NCI-H2196 (cell line): ENCODE data around the gene BMERB1.
"Not testable (repeated sequence)": the region's sequence is repeated elsewhere in the genome, so short reads cannot be mapped to it uniquely, and the experiment has no call there.

Experiments used
- DNase-seq: peaks from one replicate; lab custom pipeline; 2025; ENCODE audit not compliant: unreplicated experiment; lab: John Stamatoyannopoulos, UW

BMERB1 gene

GRCh38 chr16:15583526-15583925, 149.1 kb downstream of the BMERB1 start:
- DNase-seq = no peak

DNA sequence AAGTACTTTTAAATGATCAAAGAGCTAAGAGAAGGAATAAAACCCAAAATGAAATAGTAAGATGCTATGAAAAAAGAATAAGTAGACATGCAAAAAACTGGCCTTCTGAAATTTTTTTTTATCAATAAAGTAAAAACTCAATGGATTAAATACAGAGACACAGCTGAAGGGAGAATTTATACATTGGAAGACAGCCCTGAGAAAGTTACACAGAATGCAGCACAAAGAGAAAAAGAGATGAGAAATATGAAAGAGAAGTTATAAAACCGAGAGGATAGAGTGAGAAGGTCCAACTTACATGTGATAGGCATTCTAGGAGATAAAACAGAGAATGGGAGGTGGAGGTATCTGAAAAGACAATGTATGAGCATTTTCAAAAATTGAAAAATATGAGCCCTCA, 151.6 kb downstream of the BMERB1 start:
- DNase-seq = no peak

- DNase-seq = no peak
Measured at GRCh38 chr16:15586716-15587115, 152.3 kb downstream of the BMERB1 start.

DNA sequence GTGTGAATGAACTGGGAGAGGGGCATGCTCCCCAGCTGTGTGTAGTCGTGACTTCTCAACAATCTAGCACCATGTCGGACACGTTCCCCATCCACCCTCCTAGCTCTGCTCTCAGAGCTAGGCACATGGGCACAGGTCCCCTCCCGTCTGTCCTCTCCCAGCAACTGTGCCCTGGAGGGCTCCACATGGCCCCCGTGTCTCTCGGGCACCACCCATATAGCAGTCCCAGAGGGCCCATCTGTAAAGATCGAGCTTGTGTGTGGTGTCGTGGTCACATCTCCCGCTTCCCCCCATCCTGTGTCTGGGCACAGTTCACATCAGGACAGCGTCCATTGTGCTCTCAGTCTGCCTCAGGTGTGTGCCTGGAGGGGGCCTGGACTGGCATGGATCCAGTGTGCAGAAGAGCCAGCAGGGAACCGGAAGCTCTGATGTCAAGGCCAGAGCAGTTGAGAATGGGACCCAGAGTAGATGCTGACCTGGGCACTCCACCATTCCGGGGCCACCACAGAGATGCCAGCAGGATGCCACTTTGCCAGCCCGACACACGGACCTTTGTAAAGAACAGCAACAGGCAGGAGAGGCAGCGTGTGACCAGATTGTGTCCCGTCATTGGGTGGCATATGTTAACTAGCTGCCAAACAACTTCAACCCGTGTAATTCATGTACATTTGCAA, 152.9 kb downstream of the BMERB1 start:
- no peak for DNase-seq

- no peak for DNase-seq
Measured at GRCh38 chr16:15592324-15592723, 157.9 kb downstream of the BMERB1 start.

GRCh38 chr16:15593235-15593634, 158.8 kb downstream of the BMERB1 start:
- no peak for DNase-seq

GRCh38 chr16:15594711-15595320, 160.4 kb downstream of the BMERB1 start:
- no peak for DNase-seq

DNA sequence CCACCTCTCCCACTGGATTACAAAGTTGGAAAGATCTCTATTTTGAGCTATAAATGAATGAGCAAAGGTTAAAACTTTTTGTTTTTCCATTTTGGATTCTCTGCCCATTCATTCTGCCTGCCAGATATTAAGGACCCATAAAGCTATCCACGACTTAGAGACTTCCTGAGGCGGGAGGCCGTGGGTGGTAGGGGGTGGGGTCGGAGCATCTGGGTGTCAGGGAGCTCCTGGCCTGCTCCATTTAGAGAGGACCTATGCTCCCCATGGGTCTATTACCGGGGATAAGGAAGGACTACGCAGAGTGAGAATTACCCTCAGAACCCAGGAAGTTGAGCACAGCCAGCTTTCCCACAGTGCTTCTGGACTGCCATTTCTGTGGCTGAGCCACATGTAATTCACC, 162.7 kb downstream of the BMERB1 start:
- DNase-seq = no peak

- DNase-seq = no peak
Measured at GRCh38 chr16:15597822-15598647, 163.6 kb downstream of the BMERB1 start.

DNA sequence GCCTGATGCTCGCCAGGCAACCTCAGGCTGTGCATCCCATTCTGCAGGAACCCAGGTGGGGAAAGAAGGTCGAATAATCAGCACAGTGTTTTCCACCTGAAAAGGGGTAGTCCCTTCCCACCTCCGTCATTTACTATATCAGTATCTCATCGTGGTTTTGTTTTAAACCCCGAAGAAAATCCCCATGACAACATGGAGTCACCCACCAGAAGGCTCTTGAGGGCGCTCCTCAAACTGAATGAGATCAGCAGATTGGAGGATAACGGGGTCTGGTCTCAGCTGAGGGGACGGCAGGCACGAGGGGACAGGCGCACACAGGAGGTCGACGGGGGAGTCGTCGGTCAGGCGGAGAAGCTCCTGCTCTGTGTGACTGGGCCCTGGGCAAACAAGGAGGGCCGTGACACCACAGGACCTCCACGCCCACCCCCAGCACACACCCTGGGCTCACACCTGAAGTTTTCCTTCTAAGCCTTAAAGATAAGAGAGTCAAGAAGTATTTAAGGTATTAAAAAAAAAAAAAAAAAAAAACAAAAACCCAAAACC, 164.3 kb downstream of the BMERB1 start:
- no peak for DNase-seq

DNA sequence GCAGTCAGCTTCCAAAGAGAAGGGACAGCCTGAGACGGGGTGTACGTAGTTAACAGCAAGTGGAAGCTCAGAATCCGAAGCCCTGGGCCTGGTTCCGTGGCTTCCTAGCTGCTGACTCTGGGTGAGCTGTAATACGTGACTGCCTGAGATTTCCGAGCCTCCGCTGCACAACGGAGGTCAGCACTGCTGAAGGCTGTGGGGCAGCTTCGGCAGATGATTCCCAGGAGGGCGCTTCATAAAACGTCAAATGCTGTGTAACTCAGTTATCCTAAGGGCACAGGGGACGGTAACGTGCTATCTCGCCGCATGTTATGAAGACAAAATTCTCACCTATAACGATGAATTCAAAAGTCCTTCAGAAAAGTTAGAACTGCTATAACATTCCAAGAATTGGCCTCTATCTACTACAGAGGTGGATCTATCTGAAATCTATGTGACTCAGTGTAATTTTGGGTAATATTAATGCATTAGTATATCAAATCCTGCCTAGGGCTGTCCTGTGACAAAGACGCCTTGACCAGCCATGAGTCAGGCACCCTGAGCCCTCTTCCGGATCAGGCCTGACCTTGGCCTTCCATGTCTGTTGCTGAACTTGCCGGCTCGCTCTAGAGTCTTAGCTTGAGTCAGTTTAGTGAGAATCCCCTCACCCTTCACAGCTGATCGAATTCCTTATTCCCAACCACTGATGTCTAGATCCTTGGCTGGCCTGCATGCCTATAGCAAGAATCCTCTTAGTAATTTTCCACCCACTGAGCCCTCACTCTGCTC, 165.1 kb downstream of the BMERB1 start:
- DNase-seq = no peak

DNA sequence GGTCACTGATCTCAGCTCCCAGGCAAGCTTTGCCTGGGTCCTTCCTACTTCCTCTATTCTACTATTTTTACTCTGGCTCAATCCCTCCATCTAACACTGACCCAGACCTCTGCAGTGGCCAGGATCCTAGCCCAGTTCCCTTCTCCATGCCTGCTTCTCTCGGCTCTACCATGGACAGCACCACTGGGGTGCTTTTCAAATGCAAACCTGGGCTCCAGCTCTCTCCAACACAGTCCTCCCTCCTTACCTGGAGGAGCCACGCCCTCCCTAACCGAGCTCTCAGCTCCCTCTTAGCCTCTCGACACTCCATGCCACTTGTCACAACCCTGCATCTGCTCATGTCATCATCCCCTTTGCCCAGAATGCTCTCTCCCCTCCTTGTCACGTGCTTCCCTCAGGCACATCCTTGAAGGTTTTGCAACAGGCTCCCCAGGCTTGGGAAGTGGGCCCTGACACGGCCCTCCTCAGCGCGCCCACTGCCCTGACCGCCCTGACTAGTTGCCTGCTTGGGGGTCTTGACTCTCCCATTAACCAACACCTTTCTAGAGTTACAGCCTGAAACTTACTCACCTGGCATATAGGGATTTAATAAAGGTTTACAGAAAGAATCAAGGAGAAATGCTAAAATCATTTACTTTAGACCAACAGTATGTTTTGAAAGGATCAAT, 167.0 kb downstream of the BMERB1 start:
- DNase-seq = no peak

DNA sequence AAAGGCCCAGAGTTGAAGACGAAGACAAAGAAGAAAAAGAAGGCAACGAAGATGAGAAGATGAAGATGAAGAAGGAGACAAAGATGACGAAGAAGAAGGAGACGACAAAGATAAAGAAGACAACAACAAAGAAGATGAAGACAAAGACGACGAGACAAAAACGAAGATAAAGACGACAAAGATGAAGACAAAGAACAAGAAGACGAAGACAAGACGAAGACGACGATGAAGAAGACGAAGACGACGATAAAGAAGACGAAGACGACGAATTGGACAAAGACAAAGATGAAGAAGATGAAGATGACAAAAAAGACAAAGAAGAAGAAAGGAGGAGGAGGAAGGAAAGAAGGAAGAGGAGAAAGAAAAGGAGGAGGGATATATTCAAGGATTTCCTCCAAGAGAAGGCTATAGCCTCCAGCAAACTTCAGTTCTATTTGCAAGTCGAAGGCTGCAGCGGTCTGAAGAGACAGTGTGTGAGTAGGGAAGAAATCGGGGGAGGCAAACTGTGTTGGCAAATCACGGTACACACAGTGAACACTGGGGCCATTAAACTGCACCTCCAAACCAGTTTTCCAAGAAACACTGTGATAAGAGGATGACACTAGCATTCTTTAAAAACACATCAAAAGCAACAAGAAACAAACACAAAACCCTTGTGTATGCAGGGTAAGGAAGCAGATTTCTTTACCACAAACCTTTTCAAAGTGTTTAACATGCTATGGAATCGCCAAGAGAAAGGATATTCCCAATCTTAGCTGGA, 168.1 kb downstream of the BMERB1 start:
- no peak for DNase-seq

DNA sequence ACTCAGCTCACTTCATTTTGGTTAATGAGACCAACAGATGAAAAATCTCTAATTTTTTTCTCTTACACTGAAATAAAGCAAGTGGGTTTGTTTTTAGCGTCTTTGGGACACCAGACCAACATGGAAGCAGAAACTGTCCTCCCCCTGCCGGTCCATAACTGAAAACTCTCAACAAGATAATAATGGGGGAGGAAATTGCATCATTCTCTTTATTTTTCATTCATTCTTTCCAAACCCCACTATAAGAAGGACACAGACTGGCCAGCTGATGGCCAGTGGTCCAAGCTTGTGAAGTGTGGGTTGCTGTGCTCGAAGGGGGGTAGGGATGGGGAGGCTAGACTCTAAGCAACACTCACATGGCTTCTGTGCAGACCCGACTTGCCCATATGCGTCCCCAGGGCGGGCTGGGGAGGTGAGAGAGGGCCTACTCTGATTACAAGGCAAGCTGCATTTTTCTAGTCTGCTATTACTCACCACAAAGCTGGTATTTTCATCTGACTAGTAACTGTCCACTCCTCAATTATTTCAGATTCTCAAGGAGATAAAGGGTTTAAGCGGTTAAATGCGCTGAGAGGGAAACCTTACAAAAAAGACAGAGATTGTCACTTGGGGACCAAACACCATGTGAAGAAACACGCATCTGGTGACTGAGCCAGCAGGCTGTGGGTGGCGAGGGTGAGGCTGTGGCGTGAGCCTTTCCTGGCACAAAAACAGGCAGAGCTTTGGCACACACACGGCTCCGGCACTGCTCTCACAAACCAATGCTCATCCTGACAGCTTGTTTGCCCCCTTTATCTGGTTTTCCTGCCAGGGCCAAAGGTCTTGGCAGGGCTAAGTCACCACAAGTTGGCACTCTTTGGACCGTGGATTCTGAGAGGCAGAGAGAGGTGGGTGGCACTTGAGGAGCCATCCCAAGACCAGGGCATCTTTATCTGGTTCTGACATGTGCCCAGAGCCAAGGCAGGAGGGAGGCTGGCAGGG, 170.4 kb downstream of the BMERB1 start:
- DNase-seq = no peak

DNA sequence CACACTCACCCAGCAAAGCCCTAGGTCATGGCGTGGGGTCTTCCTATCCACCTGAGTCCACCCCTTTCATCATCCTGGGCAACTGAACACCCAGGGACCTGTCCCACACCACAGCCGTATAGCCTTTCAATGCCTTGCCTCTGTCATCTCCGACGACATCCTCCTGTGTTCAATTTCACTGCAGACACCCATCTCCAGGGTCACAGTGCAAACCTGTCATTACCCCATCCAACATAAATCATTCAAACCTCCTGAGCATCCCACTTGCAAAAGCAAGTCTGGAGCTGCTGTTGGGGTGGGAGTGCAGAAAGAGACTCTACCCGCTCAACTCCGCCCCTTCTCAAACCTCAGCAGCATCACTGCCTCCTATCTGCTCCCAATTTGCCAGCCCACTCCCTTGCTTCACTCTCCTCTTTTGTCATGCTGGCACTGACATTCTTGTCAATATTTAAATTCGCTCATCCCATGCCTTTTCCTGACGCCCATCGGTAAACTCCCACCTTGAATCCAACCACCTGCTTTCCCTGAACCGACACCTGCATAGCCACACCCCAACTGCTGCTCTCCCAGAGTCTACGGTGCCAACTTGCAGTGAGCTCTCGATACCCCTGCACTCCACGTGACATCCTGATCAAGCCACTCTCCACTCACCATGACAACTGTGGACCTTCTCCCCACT, 171.6 kb downstream of the BMERB1 start:
- no peak for DNase-seq

GRCh38 chr16:15606518-15607220, 172.3 kb downstream of the BMERB1 start:
- no peak for DNase-seq

DNA sequence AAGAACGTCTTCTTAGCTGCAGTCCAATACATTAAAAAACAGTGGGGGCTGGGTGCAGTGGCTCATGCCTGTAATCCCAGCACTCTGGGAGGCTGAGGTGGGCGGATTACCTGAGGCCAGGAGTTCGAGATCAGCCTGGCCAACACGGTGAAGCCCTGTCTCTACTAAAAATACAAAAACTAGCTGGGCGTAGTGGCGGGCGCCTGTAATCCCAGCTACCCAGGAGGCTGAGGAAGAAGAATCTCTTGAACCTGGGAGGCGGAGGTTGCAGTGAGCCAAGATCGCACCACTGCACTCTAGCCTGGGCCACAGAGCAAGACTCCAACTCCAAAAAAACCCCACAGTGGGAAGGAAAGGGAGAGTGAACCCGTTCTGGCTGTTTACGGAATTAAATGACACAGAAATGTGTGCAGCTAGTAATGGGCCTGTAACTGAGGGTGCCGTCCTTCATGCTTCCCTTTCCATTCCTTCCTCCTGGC, 172.9 kb downstream of the BMERB1 start:
- DNase-seq = not testable (repeated sequence)
